GM23338 (cell line): ENCODE measurements around the gene SRGAP3. TPM values are rescaled to one million over a fixed set of nuclear protein-coding genes. Genes with fewer than 3 reads are reported as not detected.

ENCODE experiments used
- ATAC-seq: fragments of 200-7000 bp; cut with Tn5 transposase; 3 replicates; pipeline ENCODE4 v1.9.1; 2020
- DNase-seq: peaks from one replicate; pipeline ENCODE4 v3.0.0-alpha.2; 2015; ENCODE audit warnings: low spot score
- H2AFZ ChIP-seq: fragments of 200-600 bp; sonication (generic); 2 replicates; pipeline ENCODE4 v1.8.0; 2016; ENCODE audit warnings: antibody characterized with exemption, mild to moderate bottlenecking, moderate library complexity
- H3F3A ChIP-seq: fragments of 200-600 bp; sonication (generic); replicated peaks from 2 replicates; pipeline ENCODE4 v1.8.0; 2017; ENCODE audit warnings: antibody characterized with exemption, mixed run types, low read depth
- H3K27ac ChIP-seq: fragments of 200-600 bp; sonication (generic); 2 replicates; pipeline ENCODE4 v1.6.1; 2016; ENCODE audit warnings: low read depth
- H3K27me3 ChIP-seq: fragments of 200-600 bp; sonication (generic); 2 replicates; pipeline ENCODE4 v1.8.0; 2016; ENCODE audit warnings: mild to moderate bottlenecking, mixed run types, moderate library complexity; ENCODE audit not compliant: insufficient read depth
- H3K36me3 ChIP-seq: fragments of 200-600 bp; sonication (generic); 2 replicates; pipeline ENCODE4 v1.8.0; 2016; ENCODE audit warnings: mild to moderate bottlenecking; ENCODE audit not compliant: insufficient read depth
- H3K4me1 ChIP-seq: fragments of 200-600 bp; sonication (generic); 2 replicates; pipeline ENCODE4 v1.8.0; 2016; ENCODE audit warnings: mild to moderate bottlenecking, moderate library complexity; ENCODE audit not compliant: insufficient read depth
- H3K4me2 ChIP-seq: fragments of 200-600 bp; sonication (generic); 2 replicates; pipeline ENCODE4 v1.7.1; 2017; ENCODE audit warnings: mixed run types
- H3K4me3 ChIP-seq: fragments of 200-600 bp; sonication (generic); 2 replicates; pipeline ENCODE4 v1.6.1; 2016; ENCODE audit warnings: mixed run types
- H3K79me2 ChIP-seq: fragments of 200-600 bp; sonication (generic); replicated peaks from 2 replicates; pipeline ENCODE4 v1.8.0; 2017; ENCODE audit warnings: mild to moderate bottlenecking; ENCODE audit not compliant: insufficient read depth
- H3K9me2 ChIP-seq: fragments of 200-600 bp; sonication (generic); 2 replicates; pipeline ENCODE4 v1.8.0; 2017; ENCODE audit not compliant: insufficient read depth
- H4K20me1 ChIP-seq: fragments of 200-600 bp; sonication (generic); replicated peaks from 2 replicates; pipeline ENCODE4 v1.8.0; 2017; ENCODE audit warnings: mild to moderate bottlenecking; ENCODE audit not compliant: insufficient read depth
- H3K27ac Mint-ChIP-seq: 2 replicates; pipeline ENCODE4 v1.8.0; 2020; ENCODE audit warnings: inconsistent platforms, mild to moderate bottlenecking, moderate library complexity, mixed read lengths
- H3K27me3 Mint-ChIP-seq: 3 replicates; pipeline ENCODE4 v1.8.0; 2022; ENCODE audit warnings: low read depth, mild to moderate bottlenecking, moderate library complexity, mixed read lengths, inconsistent platforms; ENCODE audit not compliant: insufficient read depth, poor library complexity
- H3K36me3 Mint-ChIP-seq: 3 replicates; pipeline ENCODE4 v1.8.0; 2021; ENCODE audit warnings: low read depth, mild to moderate bottlenecking, inconsistent platforms, moderate library complexity, mixed read lengths
- H3K4me1 Mint-ChIP-seq: 3 replicates; pipeline ENCODE4 v1.8.0; 2020; ENCODE audit warnings: mild to moderate bottlenecking, inconsistent platforms, mixed read lengths
- H3K4me3 Mint-ChIP-seq: 3 replicates; pipeline ENCODE4 v1.8.0; 2021; ENCODE audit warnings: moderate library complexity, mild to moderate bottlenecking, inconsistent platforms, mixed read lengths
- H3K9me3 Mint-ChIP-seq: 3 replicates; pipeline ENCODE4 v1.8.0; 2020; ENCODE audit warnings: moderate library complexity, mild to moderate bottlenecking, inconsistent platforms, mixed read lengths
- CTCF ChIP-seq, 2 experiments: fragments of 200-600 bp in 1 of 2; sonication (generic) in 1 of 2; conservative IDR thresholded peaks; 2 replicates each; pipeline versions ENCODE4 v1.5.1 to v1.6.1; 2016 to 2017; ENCODE audit warnings: antibody characterized with exemption in 2 of 2, low read depth in 2 of 2, mild to moderate bottlenecking in 2 of 2, moderate library complexity in 1 of 2
- EZH2 ChIP-seq: fragments of 200-600 bp; sonication (generic); IDR thresholded peaks from one replicate; pipeline ENCODE4 v1.8.0; 2017; ENCODE audit warnings: antibody characterized with exemption, mild to moderate bottlenecking, low read depth; ENCODE audit not compliant: unreplicated experiment
- EZH2phosphoT487 ChIP-seq: fragments of 200-600 bp; sonication (generic); IDR thresholded peaks from one replicate; pipeline ENCODE4 v1.8.1; 2018; ENCODE audit warnings: antibody characterized with exemption; ENCODE audit not compliant: unreplicated experiment
- JUNB ChIP-seq: IDR thresholded peaks from one replicate; pipeline ENCODE4 v1.6.1; 2016; ENCODE audit warnings: antibody characterized with exemption; ENCODE audit not compliant: unreplicated experiment
- NANOG ChIP-seq: IDR thresholded peaks from 2 replicates; pipeline ENCODE4 v1.6.1; 2016; ENCODE audit warnings: antibody characterized with exemption, borderline replicate concordance
- POLR2AphosphoS5 ChIP-seq: IDR thresholded peaks from 2 replicates; pipeline ENCODE4 v1.6.1; 2016; ENCODE audit warnings: antibody characterized with exemption, low read depth
- STAT1 ChIP-seq: IDR thresholded peaks from one replicate; pipeline ENCODE4 v1.6.1; 2016; ENCODE audit warnings: antibody characterized with exemption; ENCODE audit not compliant: unreplicated experiment
- ZNF114 ChIP-seq: fragments of 250-450 bp; sonication (Bioruptor Pico); IDR thresholded peaks from 2 replicates; pipeline ENCODE4 v1.5.0; 2020; ENCODE audit warnings: mild to moderate bottlenecking, moderate library complexity
- polyA plus RNA-seq: library from polyadenylated mRNA; unstranded; fragments of >200 nt; fragmentation: Nextera tagmentation; extraction: Ambion mirVana; gene quantifications from 2 replicates; pipeline ENCODE4 v1.2.1, GENCODE V29; 2016
- total RNA-seq: library from RNA; depleted of rRNA; stranded (reverse); fragments of >200 nt; shearing (Covaris generic); gene quantifications from 2 replicates; pipeline ENCODE4 v1.2.3, GENCODE V29; 2014
- TF ChIP-seq, protein P1 (sequence below): fragments of 250-450 bp; sonication (Bioruptor Pico); IDR thresholded peaks from 2 replicates; pipeline ENCODE4 v1.5.0; 2020; ENCODE audit warnings: mild to moderate bottlenecking, moderate library complexity

The SRGAP3 gene
- total and polyA plus RNA-seq, 2 experiments from 2014 or later, result 6.4 to 9.4 TPM

- TF ChIP-seq CTCF (conservative IDR thresholded peaks at IDR 0.05; ENCODE audit: low read depth in 2 of 2) (no peak), EZH2phosphoT487 (no peak), POLR2AphosphoS5 (no peak)
These were observed 43.6 kb upstream of the SRGAP3 start (continued) for GRCh38 chr3:9293076-9293475.

GRCh38 chr3:9292516-9292915, 43.1 kb upstream of the SRGAP3 start:
- no peak overlapping the region for H3K4me2 ChIP-seq

More at GRCh38 chr3:9292516-9292915, 43.1 kb upstream of the SRGAP3 start:
- peaks cover 7% of the 10 kb centered on the region for H3K4me1 Mint-ChIP-seq
- no peak overlapping the region for H3K4me3 Mint-ChIP-seq
- H3K36me3 Mint-ChIP-seq, result no peaks in the 10 kb centered on the region
- H3K9me3 Mint-ChIP-seq, result no peaks in the 10 kb centered on the region; the same call in 2 of the 3 replicates
- no peaks in the 10 kb centered on the region for H4K20me1 ChIP-seq
- no peaks in the 10 kb centered on the region for H3K79me2 ChIP-seq
- TF ChIP-seq ZNF114 (CRISPR knock-in tag) (no peak), CTCF (conservative IDR thresholded peaks at IDR 0.05; ENCODE audit: low read depth in 2 of 2) (no peak), POLR2AphosphoS5 (no peak), NANOG (no peak), STAT1 (no peak), EZH2 (no peak), JUNB (no peak)
- TF ChIP-seq, protein P1, sequence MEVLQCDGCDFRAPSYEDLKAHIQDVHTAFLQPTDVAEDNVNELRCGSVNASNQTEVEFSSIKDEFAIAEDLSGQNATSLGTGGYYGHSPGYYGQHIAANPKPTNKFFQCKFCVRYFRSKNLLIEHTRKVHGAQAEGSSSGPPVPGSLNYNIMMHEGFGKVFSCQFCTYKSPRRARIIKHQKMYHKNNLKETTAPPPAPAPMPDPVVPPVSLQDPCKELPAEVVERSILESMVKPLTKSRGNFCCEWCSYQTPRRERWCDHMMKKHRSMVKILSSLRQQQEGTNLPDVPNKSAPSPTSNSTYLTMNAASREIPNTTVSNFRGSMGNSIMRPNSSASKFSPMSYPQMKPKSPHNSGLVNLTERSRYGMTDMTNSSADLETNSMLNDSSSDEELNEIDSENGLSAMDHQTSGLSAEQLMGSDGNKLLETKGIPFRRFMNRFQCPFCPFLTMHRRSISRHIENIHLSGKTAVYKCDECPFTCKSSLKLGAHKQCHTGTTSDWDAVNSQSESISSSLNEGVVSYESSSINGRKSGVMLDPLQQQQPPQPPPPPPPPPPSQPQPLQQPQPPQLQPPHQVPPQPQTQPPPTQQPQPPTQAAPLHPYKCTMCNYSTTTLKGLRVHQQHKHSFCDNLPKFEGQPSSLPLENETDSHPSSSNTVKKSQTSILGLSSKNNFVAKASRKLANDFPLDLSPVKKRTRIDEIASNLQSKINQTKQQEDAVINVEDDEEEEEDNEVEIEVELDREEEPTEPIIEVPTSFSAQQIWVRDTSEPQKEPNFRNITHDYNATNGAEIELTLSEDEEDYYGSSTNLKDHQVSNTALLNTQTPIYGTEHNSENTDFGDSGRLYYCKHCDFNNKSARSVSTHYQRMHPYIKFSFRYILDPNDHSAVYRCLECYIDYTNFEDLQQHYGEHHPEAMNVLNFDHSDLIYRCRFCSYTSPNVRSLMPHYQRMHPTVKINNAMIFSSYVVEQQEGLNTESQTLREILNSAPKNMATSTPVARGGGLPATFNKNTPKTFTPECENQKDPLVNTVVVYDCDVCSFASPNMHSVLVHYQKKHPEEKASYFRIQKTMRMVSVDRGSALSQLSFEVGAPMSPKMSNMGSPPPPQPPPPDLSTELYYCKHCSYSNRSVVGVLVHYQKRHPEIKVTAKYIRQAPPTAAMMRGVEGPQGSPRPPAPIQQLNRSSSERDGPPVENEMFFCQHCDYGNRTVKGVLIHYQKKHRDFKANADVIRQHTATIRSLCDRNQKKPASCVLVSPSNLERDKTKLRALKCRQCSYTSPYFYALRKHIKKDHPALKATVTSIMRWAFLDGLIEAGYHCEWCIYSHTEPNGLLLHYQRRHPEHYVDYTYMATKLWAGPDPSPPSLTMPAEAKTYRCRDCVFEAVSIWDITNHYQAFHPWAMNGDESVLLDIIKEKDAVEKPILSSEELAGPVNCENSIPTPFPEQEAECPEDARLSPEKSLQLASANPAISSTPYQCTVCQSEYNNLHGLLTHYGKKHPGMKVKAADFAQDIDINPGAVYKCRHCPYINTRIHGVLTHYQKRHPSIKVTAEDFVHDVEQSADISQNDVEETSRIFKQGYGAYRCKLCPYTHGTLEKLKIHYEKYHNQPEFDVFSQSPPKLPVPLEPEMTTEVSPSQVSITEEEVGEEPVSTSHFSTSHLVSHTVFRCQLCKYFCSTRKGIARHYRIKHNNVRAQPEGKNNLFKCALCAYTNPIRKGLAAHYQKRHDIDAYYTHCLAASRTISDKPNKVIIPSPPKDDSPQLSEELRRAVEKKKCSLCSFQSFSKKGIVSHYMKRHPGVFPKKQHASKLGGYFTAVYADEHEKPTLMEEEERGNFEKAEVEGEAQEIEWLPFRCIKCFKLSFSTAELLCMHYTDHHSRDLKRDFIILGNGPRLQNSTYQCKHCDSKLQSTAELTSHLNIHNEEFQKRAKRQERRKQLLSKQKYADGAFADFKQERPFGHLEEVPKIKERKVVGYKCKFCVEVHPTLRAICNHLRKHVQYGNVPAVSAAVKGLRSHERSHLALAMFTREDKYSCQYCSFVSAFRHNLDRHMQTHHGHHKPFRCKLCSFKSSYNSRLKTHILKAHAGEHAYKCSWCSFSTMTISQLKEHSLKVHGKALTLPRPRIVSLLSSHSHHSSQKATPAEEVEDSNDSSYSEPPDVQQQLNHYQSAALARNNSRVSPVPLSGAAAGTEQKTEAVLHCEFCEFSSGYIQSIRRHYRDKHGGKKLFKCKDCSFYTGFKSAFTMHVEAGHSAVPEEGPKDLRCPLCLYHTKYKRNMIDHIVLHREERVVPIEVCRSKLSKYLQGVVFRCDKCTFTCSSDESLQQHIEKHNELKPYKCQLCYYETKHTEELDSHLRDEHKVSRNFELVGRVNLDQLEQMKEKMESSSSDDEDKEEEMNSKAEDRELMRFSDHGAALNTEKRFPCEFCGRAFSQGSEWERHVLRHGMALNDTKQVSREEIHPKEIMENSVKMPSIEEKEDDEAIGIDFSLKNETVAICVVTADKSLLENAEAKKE (CRISPR knock-in tag), result no peak
- no peaks in the 10 kb centered on the region for H3F3A ChIP-seq
- H3K4me1 ChIP-seq, result no peaks in the 10 kb centered on the region
- no peaks in the 10 kb centered on the region for H3K9me2 ChIP-seq
- no peak overlapping the region for H3K27ac Mint-ChIP-seq
- ATAC-seq (no peak), DNase-seq (no peak)
- H3K36me3 ChIP-seq, result no peaks in the 10 kb centered on the region
- H3K27me3 Mint-ChIP-seq, result peaks cover 5% of the 10 kb centered on the region
- no peak overlapping the region for H3K27ac ChIP-seq
- no peak overlapping the region for H2AFZ ChIP-seq
- H3K27me3 ChIP-seq, result no peaks in the 10 kb centered on the region
- no peak overlapping the region for H3K4me3 ChIP-seq
